C4-2B (cell line): ENCODE data around the gene OSBPL5.

Source experiments
- CTCF ChIP-seq: fragments of 450-650 bp; conservative IDR thresholded peaks from 2 replicates; pipeline ENCODE4 v1.5.1; 2017; ENCODE audit warnings: mild to moderate bottlenecking
- ZFX ChIP-seq: fragments of 450-650 bp; IDR thresholded peaks from 2 replicates; pipeline ENCODE4 v1.6.1; 2017

- TF ChIP-seq CTCF (no peak), ZFX (no peak)
Observed at GRCh38 chr11:3178349-3178748, 13.2 kb upstream of the OSBPL5 start.
